Stimulated activated CD8-positive, alpha-beta memory T cell treated with anti-CD3 and anti-CD28 coated beads, Interleukin-2, amount 100 ng/mL, for 1 hour (primary cell): ENCODE data around the gene KCNS1.
"Not testable (repeated sequence)": the region's sequence is repeated elsewhere in the genome, so short reads cannot be mapped to it uniquely, and the experiment has no call there.

Source experiments
- DNase-seq, 2 donors: peaks; one replicate each; pipeline ENCODE4 v3.0.0-alpha.2; 2020; ENCODE audit warnings: low read depth in 2 of 2

Gene KCNS1

DNA sequence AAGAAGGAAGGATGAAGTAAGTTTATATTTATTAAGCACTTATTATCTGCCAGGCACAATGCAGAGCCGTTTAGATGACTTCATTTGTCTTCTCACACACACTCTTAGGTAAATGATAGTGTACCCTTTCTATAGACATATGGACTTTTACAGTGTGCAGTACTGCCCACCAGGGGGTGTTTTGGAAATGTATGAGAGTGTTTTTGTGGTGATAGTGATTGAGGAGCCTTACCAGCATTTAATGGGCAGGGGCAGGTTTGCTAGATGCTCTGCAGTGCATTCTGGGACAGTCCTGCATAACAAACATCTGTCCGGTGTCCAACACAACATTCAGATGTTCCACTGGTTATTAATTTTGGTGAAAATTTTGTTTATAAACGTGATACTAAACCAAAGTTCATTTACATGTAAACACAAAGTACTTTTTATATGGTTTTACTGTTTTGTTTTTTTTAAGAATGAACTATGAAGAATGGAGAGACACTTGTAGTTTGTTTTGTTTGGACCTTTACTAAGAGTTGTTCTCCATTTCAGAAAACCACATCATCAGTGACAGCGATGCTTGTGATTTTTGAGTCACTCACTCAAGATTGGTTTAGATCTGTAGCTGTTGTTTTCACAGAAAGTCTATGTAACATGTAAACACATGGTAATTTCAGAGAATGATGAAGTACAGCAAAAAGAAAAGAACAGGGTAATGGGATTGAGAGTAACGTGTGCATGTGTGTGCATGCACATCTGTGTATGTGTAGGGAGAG is 19.9 kb downstream of the KCNS1 start:
- DNase-seq, result no peak

GRCh38 chr20:45077559-45077958 is 23.4 kb downstream of the KCNS1 start:
- DNase-seq, result no peak

- no peak for DNase-seq
These were observed 27.7 kb downstream of the KCNS1 start for GRCh38 chr20:45073221-45073620.

GRCh38 chr20:45072066-45072465 is 28.9 kb downstream of the KCNS1 start:
- no peak for DNase-seq

DNA sequence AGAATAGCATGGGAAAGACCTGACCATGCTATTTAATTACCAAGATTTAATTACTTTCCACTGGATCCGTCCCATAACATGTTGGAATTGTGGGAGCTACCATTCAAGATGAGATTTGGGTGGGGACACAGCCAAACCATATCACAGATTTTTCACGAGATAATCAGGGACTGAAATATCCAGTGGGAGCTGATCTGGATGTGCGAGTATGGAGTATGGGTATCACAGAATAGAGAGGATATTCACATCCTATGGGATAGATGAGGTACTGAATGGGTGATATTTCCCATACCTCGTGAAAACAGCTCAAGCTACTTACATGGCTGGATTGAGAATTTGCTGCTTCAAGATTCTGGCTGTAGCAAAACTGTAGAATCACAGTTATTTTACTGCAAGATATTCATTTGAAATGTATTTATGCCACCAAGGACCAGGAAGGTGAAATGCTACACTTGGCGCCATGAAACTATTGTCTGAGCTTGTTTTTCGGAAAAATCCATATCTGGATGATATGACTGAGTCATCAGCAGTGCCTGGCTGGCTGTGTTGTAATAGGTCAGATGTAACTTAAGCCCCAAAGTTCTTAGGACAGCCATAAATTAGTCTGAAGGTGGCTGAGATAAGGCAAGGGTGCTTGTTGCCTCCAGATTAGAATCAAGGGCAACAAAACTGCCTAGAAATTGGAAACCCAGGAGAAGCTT is 29.8 kb downstream of the KCNS1 start:
- no peak for DNase-seq

DNA sequence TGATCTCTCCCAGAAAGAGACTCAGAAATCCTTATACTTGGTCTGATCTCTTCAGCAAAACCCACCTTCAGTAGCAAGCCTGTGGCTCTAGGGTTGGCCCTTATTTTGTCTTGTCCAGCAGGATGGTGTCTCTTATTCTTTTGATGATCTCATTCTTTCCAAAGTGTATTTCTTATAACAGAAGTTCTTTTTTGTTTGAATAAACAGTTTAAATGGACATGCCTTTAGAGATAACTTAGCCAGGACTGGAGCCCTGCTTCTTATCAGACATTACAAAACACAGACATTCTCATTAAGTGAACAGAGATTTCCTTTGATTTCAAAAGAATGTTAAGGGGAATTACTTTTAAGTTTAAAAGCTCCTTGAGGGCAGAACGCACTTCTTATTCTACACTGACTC is 31.7 kb downstream of the KCNS1 start:
- DNase-seq, result no peak

DNA sequence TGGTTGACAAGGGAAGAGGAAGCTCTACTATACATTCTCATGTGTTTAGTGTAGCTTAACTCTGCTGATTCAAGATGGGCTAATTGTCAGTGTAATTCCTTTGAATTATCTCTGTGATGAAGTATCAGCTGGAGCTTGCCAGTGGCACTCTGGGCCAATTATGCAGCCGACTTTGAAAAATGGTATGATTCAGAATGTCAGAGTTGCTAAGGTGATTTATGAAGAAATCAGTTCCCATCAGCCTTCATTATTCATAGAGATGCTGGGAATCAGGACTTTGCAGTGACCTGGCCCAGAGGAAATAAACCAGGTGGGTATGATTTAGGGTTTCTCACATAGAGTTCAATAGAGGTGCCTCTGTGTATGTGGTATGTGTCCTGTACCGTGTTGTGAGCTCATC is 33.4 kb downstream of the KCNS1 start:
- DNase-seq, result no peak

DNA sequence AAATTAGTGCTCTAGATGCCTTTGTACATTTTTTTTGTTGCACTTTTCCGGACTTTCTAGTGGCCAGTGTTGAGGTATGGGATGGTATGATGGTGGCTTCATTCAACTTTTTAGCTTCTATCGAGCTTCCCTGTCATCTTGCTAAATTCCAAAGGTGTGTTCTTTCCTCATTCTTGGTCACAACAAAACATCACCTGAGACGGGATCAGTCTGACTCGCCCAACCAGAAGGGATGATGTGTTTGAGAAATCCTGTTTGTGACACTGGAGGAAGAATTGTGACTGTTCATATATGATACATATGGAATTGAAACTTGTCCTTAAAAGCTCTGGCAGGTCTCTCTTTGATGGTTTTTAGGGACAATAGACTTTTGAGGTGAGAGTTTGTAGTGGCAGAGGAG is 33.8 kb downstream of the KCNS1 start:
- no peak for DNase-seq

DNA sequence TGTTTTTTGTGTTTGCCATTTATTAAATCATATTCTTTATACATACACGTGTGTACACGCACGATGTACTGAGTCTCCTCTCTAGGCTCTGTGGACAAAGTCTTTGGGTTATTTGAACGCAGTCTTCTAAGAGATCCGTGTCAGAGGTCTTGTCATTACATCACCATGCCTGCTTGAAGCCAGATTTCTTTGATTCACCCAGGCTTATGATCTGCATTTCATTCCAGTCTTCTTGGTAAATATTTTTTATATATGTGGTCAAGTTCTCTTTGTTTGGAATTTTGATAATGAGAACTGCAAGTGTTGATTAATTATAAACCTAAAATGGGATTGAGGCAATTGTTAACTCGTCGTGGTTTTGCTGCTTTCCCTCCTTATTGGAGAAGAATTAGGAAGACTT is 34.6 kb downstream of the KCNS1 start:
- DNase-seq, result no peak

GRCh38 chr20:45064812-45065211 is 36.1 kb downstream of the KCNS1 start:
- DNase-seq, result no peak

DNA sequence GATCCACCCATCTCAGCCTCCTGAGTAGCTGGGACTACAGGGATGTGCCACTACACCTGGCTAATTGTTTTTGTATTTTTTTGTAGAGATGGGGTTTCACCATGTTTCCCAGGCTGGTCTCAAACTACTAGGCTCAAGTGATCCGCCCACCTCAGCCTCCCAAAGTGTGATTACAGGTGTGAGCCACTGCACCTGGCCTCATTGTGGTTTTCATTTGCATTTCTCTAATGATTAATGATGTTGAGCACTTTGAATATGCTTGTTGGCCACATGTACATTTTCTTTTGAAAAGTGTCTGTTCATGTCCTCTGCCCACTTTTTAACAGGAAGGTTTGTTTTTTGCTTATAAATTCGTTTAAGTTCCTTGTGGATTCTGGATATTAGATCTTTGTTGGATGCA is 37.8 kb downstream of the KCNS1 start:
- DNase-seq, result not testable (repeated sequence)

DNA sequence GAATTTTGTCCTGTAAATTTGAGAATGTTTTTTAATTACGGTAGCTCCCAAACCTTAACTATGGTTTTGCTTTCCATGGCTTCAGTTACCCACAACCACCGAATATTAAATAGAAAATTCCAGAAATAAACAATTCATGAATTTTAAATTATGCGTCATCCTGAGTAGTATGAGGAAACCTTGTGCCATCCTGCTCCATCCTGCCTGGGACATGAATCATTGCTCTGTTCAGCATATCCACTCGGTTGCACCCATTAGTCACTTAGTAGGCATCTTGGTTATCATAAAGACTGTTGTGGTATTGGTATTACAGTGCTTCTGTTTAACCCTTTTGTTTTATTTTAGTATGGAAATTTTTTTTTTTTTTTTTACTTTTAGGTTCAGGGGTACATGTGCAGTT is 39.7 kb downstream of the KCNS1 start:
- no peak for DNase-seq

GRCh38 chr20:45060294-45060693 is 40.6 kb downstream of the KCNS1 start:
- DNase-seq, result no peak

DNA sequence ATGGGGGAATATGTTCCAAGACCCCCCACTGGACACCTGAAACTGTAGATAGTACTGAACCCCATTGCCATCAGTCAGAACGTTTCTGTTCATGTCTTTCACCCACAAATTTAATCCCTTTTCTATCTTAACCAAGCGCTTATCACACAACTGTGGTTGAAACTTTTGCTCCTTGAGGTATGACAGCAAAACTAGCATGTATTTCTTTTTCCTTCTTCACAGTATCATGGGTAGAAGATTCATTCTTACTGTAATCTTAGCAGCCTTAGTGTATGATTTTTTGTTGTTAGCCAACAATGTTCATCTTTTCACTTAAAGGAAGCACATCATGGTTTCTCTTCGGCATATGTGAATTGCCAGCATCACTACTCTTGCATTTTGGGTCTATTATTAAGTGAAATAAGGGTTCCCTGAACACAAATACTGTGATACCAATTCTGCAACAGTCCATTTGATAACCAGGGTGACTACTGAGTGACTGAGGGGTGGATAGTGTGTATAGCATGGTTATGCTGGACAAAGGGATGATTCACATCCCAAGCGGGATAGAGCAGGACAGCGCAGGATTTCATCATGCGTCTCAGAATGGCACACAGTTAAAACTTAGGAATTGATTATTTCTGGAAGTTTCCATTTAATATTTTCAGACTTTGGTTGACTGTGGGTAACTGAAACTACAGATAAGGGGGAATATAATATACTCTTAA is 41.8 kb downstream of the KCNS1 start:
- no peak for DNase-seq

DNA sequence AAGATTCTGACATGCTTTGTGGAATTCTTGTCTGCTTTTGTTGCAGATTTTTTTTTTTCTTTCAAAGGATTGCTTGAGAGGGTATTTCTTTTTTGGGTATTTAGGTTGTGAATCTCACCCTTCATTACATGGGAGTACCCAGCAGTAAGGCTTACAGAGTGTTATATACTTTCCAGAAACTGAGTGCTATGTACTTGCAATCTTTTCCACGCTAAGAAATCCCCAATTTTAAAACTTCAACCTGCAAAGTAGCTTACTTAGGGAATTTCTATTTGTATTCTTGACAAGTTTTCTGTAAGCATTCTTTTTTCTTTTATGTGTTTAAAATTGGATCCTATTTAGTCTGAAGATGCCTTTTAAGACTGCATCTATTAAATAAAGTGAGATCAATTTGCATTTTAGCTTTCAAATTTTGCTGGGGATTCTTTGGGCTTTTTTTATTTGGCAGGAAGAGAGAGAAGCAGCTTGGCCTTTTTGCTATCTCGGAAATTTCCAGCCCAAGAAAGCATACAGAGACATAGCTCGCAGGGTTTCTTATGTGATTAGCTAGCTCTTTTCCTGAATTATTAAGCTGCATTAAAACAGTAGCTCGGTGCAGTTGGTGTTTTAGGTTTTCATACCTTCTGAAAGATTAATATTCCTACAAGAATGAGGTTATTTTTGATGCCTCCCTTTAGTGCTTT is 42.6 kb downstream of the KCNS1 start:
- DNase-seq, result no peak

DNA sequence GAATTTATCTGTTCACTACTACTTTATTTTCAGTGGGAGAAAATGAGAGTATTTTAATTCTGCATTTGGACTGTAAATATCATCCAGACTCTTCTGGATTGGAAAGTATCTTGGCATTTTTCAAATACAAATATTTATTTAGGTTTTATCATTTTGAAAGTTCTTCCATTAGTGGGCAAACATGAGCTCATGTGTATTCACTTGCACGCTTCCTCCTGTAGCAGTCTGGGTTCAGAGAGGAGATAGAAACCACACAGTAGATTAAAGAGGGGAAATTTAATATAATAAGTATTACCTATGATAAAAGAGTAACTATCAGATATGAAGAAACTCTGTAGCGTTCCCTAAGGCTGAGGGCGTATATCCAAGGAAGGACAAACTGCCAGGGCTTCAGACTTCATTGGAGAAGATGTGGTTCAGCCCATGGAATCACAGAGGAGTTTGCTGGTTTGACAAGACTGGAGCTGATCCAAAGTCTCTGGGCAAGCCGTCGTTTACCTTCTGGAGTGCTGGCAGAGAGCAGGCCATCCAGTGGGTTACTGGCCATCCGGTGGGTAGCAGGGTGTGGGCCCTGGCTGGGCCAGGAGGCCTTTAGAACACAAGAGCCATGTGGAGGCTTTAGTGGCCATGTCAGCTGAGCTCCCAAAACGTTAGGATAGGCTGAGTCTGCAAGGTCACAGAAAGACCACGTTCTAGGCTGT is 44.3 kb downstream of the KCNS1 start:
- DNase-seq, result no peak

DNA sequence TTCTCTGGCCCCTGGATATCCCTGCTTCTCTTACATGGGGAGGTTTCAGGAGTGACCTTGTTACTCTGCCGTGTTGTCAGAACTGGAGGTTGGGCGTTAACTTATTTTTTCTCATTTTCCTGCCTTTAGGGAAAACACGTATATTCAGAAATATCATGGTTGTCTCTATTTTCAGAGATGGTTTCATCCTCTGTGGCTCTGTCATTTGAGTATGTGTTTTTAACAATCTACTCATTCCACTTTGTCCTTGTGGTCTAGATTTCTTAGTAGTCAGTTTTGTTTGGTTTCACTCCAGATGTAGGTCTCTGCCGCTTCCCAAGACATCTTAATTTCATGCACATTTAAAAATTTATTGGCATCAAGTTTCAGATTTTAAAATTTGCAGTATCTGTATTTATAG is 45.9 kb downstream of the KCNS1 start:
- no peak for DNase-seq

DNA sequence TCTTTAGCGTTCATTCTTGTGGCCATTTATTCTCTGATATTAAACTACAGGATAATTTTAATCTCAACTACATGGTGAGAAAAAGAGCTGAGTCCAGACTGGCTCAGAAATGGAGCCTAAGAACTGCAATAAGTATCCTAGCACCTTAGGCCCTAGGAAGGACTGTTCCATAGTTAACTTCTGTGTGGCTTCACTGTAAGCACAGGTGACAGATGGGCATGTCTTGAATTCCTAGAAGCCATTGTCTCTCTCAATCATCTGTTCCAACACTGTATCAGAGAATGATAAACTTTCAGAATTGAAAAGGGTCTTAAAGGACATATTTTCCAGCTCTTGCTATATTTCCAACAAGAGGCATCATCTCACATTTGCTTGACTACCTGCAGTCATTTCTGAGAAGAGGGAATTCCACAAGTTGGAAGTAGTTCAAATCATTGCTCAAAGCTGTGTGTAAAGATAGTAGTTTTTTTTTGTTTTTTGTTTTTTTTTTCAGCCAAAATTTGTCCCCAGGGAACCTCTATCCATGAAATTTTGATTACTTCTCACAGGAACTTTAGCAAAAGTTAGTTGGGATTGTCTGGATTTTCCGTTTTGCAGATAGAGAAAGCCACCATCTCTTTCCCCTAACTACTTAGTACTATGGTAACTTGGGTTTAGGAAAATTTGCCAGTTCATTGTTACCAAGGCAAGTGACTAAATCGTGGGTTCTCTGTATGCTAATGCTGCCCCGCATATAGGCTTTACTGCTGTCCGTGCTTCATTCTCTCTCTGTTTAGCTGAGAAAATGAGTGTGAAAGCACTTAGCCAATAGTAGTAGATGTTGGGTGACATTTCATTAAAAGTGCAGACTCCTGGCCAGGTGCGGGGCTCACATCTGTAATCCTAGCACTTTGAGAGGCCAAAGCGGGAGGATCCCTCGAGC is 47.2 kb downstream of the KCNS1 start:
- no peak for DNase-seq

GRCh38 chr20:45052698-45053429 is 48.1 kb downstream of the KCNS1 start:
- no peak for DNase-seq
